SK-N-MC (cell line): ENCODE results near the gene KIRREL2.

Experiments
- EZH2 ChIP-seq: fragments of 200-600 bp; sonication (generic); IDR thresholded peaks from one replicate; pipeline ENCODE4 v1.6.1; 2017; ENCODE audit warnings: antibody characterized with exemption
- POLR2AphosphoS5 ChIP-seq: IDR thresholded peaks from 2 replicates; pipeline ENCODE4 v1.6.1; 2012; ENCODE audit warnings: mild to moderate bottlenecking, low read depth, low read length, borderline replicate concordance

GRCh38 chr19:35868172-35868822 lies 11.6 kb downstream of the KIRREL2 start, which contains the start of gene APLP1:
- TF ChIP-seq EZH2 (no peak), POLR2AphosphoS5 (no peak)
